ENCODE results near the gene STX18.

The STX18 gene

GRCh38 chr4:4532371-4533154 is 9.3 kb downstream of the STX18 start:
- Histone ChIP-seq H3K27ac (ENCODE audit: low read length) (no peak overlapping the region), H3K9me2 (replicated peaks; ENCODE audit: insufficient read depth, low read length) (no peaks in the 10 kb centered on the region), H4K20me1 (ENCODE audit: insufficient read depth, low read length) (0 out of 2 replicates have a peak, but pooled peaks cover 8% of the 10 kb centered on the region), H3K4me2 (ENCODE audit: low read depth, low read length) (no peak overlapping the region), H3K4me1 (ENCODE audit: low read length) (no peaks in the 10 kb centered on the region), H2AFZ (ENCODE audit: low read length) (no peak overlapping the region), H3K79me2 (ENCODE audit: low read length) (peaks cover 94% of the 10 kb centered on the region), H3F3A (ENCODE audit: insufficient read depth, low read length) (no peaks in the 10 kb centered on the region), H3K27me3 (replicated peaks; ENCODE audit: insufficient read depth, low read length) (no peaks in the 10 kb centered on the region), H3K4me3 (ENCODE audit: low read length) (no peak overlapping the region), H3K9me3 (replicated peaks; ENCODE audit: insufficient read depth, low read length) (no peaks in the 10 kb centered on the region), H3K9ac (ENCODE audit: low read length) (no peak overlapping the region), H3K36me3 (replicated peaks; ENCODE audit: insufficient read depth, low read length) (no peaks in the 10 kb centered on the region)
- no peak for TF ChIP-seq CTCF (IDR thresholded peaks at IDR 0.05; ENCODE audit: low read length)
- TF ChIP-seq EZH2 (optimal IDR thresholded peaks at IDR 0.05; ENCODE audit: low read depth, low read length), result no peak
- no peak for TF ChIP-seq EZH2phosphoT487 (IDR thresholded peaks at IDR 0.05; ENCODE audit: low read length)
- no peak for DNase-seq

GRCh38 chr4:4529392-4529791 is 12.5 kb downstream of the STX18 start:
- Histone ChIP-seq H3K9ac (ENCODE audit: low read length) (no peak overlapping the region), H4K20me1 (ENCODE audit: insufficient read depth, low read length) (0 out of 2 replicates have a peak, but pooled peaks cover 6% of the 10 kb centered on the region), H3K27ac (ENCODE audit: low read length) (no peak overlapping the region), H3K27me3 (replicated peaks; ENCODE audit: insufficient read depth, low read length) (no peaks in the 10 kb centered on the region), H2AFZ (ENCODE audit: low read length) (no peak overlapping the region), H3K9me2 (replicated peaks; ENCODE audit: insufficient read depth, low read length) (no peaks in the 10 kb centered on the region), H3K4me1 (ENCODE audit: low read length) (peaks cover 11% of the 10 kb centered on the region; the same call in 1 of the 2 replicates), H3K36me3 (replicated peaks; ENCODE audit: insufficient read depth, low read length) (no peaks in the 10 kb centered on the region), H3F3A (ENCODE audit: insufficient read depth, low read length) (no peaks in the 10 kb centered on the region), H3K4me3 (ENCODE audit: low read length) (no peak overlapping the region), H3K4me2 (ENCODE audit: low read depth, low read length) (no peak overlapping the region), H3K79me2 (ENCODE audit: low read length) (peaks cover 88% of the 10 kb centered on the region), H3K9me3 (replicated peaks; ENCODE audit: insufficient read depth, low read length) (no peaks in the 10 kb centered on the region)
- no peak for DNase-seq
- TF ChIP-seq EZH2 (optimal IDR thresholded peaks at IDR 0.05; ENCODE audit: low read depth, low read length), result no peak
- TF ChIP-seq CTCF (IDR thresholded peaks at IDR 0.05; ENCODE audit: low read length), result no peak
- TF ChIP-seq EZH2phosphoT487 (IDR thresholded peaks at IDR 0.05; ENCODE audit: low read length), result no peak

- H3K27me3 ChIP-seq (replicated peaks; ENCODE audit: insufficient read depth, low read length), result no peaks in the 10 kb centered on the region
- TF ChIP-seq CTCF (IDR thresholded peaks at IDR 0.05; ENCODE audit: low read length) (no peak), EZH2 (optimal IDR thresholded peaks at IDR 0.05; ENCODE audit: low read depth, low read length) (no peak), EZH2phosphoT487 (IDR thresholded peaks at IDR 0.05; ENCODE audit: low read length) (no peak)
- H3K36me3 ChIP-seq (replicated peaks; ENCODE audit: insufficient read depth, low read length), result no peaks in the 10 kb centered on the region
- H3K79me2 ChIP-seq (ENCODE audit: low read length), result peaks cover 87% of the 10 kb centered on the region
- H3K4me3 ChIP-seq (ENCODE audit: low read length), result no peak overlapping the region
- H3K27ac ChIP-seq (ENCODE audit: low read length), result no peak overlapping the region
- no peak for DNase-seq
- H3K9ac ChIP-seq (ENCODE audit: low read length), result no peak overlapping the region
- no peaks in the 10 kb centered on the region for H3F3A ChIP-seq (ENCODE audit: insufficient read depth, low read length)
- H3K9me3 ChIP-seq (replicated peaks; ENCODE audit: insufficient read depth, low read length), result no peaks in the 10 kb centered on the region
- H3K4me1 ChIP-seq (ENCODE audit: low read length), result peaks cover 16% of the 10 kb centered on the region; the same call in 1 of the 2 replicates
- 0 out of 2 replicates have a peak, but pooled peaks cover 6% of the 10 kb centered on the region for H4K20me1 ChIP-seq (ENCODE audit: insufficient read depth, low read length)
- no peaks in the 10 kb centered on the region for H3K9me2 ChIP-seq (replicated peaks; ENCODE audit: insufficient read depth, low read length)
- H3K4me2 ChIP-seq (ENCODE audit: low read depth, low read length), result no peak overlapping the region
- H2AFZ ChIP-seq (ENCODE audit: low read length), result no peak overlapping the region
Measured at GRCh38 chr4:4526401-4526800, 15.4 kb downstream of the STX18 start.
